ENCODE data around the gene ACADVL.
A peak's percentile ranks its signal among the peaks of the same experiment; 100 is the strongest.

DNA sequence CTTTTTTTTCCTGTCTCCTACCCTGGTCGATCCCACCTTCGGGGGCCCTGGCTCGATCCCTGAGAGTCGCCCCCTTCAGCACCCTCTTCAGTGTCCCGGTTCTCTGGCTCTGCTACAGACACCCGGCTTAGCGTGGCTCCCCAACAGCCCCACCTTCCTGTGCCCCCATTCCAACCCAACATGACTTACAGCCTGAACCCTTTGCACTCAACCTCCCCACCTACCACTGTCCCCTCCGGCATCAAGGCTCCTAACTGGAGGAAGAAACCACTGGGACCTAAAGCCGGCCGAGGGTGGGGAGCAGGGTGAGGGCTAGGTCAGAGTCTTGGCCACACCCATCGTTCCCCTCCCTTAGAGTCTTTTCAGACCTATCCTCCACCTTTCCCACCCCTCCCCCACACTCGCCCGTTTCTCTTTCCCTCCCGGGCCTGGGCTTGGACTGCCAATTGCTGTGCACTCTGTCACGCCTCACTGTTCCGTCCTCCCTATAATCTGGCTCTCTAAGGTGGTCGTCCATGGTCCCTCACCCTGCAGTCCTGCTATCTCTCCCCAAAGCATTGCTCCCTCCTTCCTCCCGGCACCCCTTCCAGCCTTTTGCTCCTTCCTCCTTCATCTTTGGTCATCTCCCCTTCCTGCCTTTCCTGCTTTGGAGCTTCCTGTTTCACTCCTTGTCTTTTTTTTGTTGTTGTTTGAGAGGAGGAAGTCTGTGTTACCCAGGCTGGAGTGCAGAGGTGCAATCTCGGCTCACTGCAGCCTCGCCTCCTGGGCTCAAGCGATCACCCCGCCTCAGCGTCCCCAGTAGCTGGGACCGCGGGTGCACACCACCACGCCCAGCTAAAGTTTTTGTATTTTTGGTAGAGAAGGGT is 43.4 kb downstream of the ACADVL start:
- TF ChIP-seq, protein P1, sequence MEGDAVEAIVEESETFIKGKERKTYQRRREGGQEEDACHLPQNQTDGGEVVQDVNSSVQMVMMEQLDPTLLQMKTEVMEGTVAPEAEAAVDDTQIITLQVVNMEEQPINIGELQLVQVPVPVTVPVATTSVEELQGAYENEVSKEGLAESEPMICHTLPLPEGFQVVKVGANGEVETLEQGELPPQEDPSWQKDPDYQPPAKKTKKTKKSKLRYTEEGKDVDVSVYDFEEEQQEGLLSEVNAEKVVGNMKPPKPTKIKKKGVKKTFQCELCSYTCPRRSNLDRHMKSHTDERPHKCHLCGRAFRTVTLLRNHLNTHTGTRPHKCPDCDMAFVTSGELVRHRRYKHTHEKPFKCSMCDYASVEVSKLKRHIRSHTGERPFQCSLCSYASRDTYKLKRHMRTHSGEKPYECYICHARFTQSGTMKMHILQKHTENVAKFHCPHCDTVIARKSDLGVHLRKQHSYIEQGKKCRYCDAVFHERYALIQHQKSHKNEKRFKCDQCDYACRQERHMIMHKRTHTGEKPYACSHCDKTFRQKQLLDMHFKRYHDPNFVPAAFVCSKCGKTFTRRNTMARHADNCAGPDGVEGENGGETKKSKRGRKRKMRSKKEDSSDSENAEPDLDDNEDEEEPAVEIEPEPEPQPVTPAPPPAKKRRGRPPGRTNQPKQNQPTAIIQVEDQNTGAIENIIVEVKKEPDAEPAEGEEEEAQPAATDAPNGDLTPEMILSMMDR (IDR thresholded peaks at IDR 0.05; ENCODE audit: insufficient read depth, low read length), result no peak
- TF ChIP-seq GABPA (IDR thresholded peaks at IDR 0.05; ENCODE audit: low read depth), result no peak
- no peak for TF ChIP-seq POLR2AphosphoS5 (IDR thresholded peaks at IDR 0.05; ENCODE audit: low read depth)
- TF ChIP-seq SPI1 (IDR thresholded peaks at IDR 0.05; ENCODE audit: borderline replicate concordance, low read depth), result peak; percentile 3; the same call in 1 of the 2 replicates

Data from HL-60 (cell line).